SHP77 treated with DMSO at 0.1 percent for 48 hours (cell line): ENCODE data around the gene TNF.
A peak's percentile ranks its signal among the peaks of the same experiment; 100 is the strongest.

Experiments
- DNase-seq: peaks from one replicate; lab custom pipeline; 2025; lab: John Stamatoyannopoulos, UW

The TNF gene

GRCh38 chr6:31573239-31574105 lies 1.9 kb upstream of the TNF start:
- no peak for DNase-seq

- no peak for DNase-seq
Observed at GRCh38 chr6:31574106-31575061, 981 bp upstream of the TNF start.

- no peak for DNase-seq
Observed at GRCh38 chr6:31575952-31576685, 754 bp downstream of the TNF start.

GRCh38 chr6:31576897-31577578 lies 1.7 kb downstream of the TNF start:
- DNase-seq: no peak

- no peak for DNase-seq
Observed at GRCh38 chr6:31577579-31577966, 2.2 kb downstream of the TNF start.

GRCh38 chr6:31578184-31579118 lies 3.1 kb downstream of the TNF start:
- DNase-seq: no peak

GRCh38 chr6:31579119-31579505 lies 3.7 kb downstream of the TNF start:
- no peak for DNase-seq

GRCh38 chr6:31579546-31580437 lies 4.4 kb downstream of the TNF start:
- DNase-seq: no peak

- DNase-seq: no peak
Observed at GRCh38 chr6:31580438-31580740, 5.0 kb downstream of the TNF start.

GRCh38 chr6:31580807-31581433 lies 5.6 kb downstream of the TNF start:
- DNase-seq: peak; percentile 61

GRCh38 chr6:31581434-31582229 lies 6.3 kb downstream of the TNF start:
- no peak for DNase-seq

- no peak for DNase-seq
Observed at GRCh38 chr6:31582230-31582643, 6.9 kb downstream of the TNF start, which contains the start of gene LTB. Gene LTB, minus strand, starts transcription at chr6:31582424. Its CDS starts 7 bp downstream, at chr6:31582417.

- DNase-seq: no peak
Observed at GRCh38 chr6:31585491-31585890, 10.1 kb downstream of the TNF start.

GRCh38 chr6:31586008-31586407 lies 10.6 kb downstream of the TNF start, which contains the start of gene LST1:
Gene LST1, plus strand, starts transcription at chr6:31586277. Its CDS starts 1,023 bp downstream, at chr6:31587300.
- no peak for DNase-seq

- DNase-seq: no peak
Observed at GRCh38 chr6:31586599-31587281, 11.4 kb downstream of the TNF start.

GRCh38 chr6:31587791-31588777 lies 12.7 kb downstream of the TNF start:
- no peak for DNase-seq
